Right lobe of liver (tissue), 6 donors: ENCODE data around the gene CD200R1. TPM values are rescaled to one million over a fixed set of nuclear protein-coding genes. Genes with fewer than 3 reads are reported as not detected.

Experiments
- ATAC-seq, 4 donors: fragments of 200-7000 bp; cut with Tn5 transposase; one replicate each; pipeline ENCODE4 v1.9.1; 2020; ENCODE audit warnings: mild to moderate bottlenecking in 4 of 4, moderate library complexity in 4 of 4
- DNase-seq, 3 donors: peaks; one replicate each; pipeline ENCODE4 v3.0.0-alpha.2; 2020
- H3K27ac ChIP-seq, 3 donors: fragments of 200-600 bp; one replicate each; pipeline ENCODE4 v1.8.0; 2022
- H3K27me3 ChIP-seq, 2 donors: fragments of 200-600 bp; one replicate each; pipeline ENCODE4 v1.8.0; 2022
- H3K36me3 ChIP-seq, 4 donors: fragments of 200-600 bp; sonication (generic) in 1 of 4; one replicate each; pipeline versions ENCODE4 v1.5.1 to v1.8.0; 2017 to 2022; ENCODE audit warnings: control low read depth in 1 of 4
- H3K4me1 ChIP-seq, 4 donors: fragments of 200-600 bp; sonication (generic) in 1 of 4; one replicate each; pipeline versions ENCODE4 v1.5.1 to v1.8.0; 2017 to 2022; ENCODE audit warnings: control low read depth in 1 of 4
- H3K4me3 ChIP-seq, 3 donors: fragments of 200-600 bp; one replicate each; pipeline ENCODE4 v1.8.0; 2022
- H3K9me3 ChIP-seq, 4 donors: fragments of 200-600 bp; sonication (generic) in 1 of 4; one replicate each; pipeline versions ENCODE4 v1.5.1 to v1.8.0; 2017 to 2022; ENCODE audit warnings: control low read depth in 1 of 4
- POLR2A ChIP-seq: fragments of 450-650 bp; IDR thresholded peaks from one replicate; pipeline ENCODE4 v1.6.1; 2017; ENCODE audit warnings: antibody characterized with exemption, mild to moderate bottlenecking
- WGBS: methylation state at CpG from one replicate; pipeline ENCODE4 v1.1.6; 2018; ENCODE audit warnings: low coverage, low lambda C conversion rate; ENCODE audit not compliant: insufficient coverage; ENCODE audit errors: missing lambda C conversion rate; 5-methylcytosine and 5-hydroxymethylcytosine counted together
- intact Hi-C, 2 donors: fragments of 100-400 bp; cut with DNase I; formaldehyde crosslinking; loops; one replicate each; pipeline versions ENCODE4 v1.11.2 to v1.14.1; 2022
- total RNA-seq, 6 experiments: library from RNA; depleted of rRNA in 2 of 6; stranded (reverse); fragments of >200 nt in 2 of 6; fragmentation: NEBNext Ultra II Directional in 3 of 6; extraction: Animal tissue kit (Norgen Biotek cat#: 25700) in 3 of 6; gene quantifications; one replicate each; pipeline versions ENCODE4 v1.1.0 to v1.2.4, GENCODE V29; 2016 to 2023
- TF ChIP-seq, protein P1 (sequence below), 4 donors: fragments of 200-600 bp in 3 of 4; fragments of 450-650 bp in 1 of 4; IDR thresholded peaks; one replicate each; pipeline versions ENCODE4 v1.5.1 to v1.8.0; 2016 to 2022; ENCODE audit warnings: antibody characterized with exemption in 4 of 4, mild to moderate bottlenecking in 2 of 4
- donor health status: DM: no; HTN: yes; CAD: no.
- donor health status: DM: no; HTN: no; CAD: no.
- donor health status: DM: no; HTN: no; CAD: no.
- donor health status: DM: no; HTN: yes; CAD: no.
- donor health status: DM: no; HTN: yes; CAD: no.

CD200R1 gene
- total RNA-seq, 6 experiments from 2014 or later, result 0.44 to 1.4 (median 0.86) TPM

DNA sequence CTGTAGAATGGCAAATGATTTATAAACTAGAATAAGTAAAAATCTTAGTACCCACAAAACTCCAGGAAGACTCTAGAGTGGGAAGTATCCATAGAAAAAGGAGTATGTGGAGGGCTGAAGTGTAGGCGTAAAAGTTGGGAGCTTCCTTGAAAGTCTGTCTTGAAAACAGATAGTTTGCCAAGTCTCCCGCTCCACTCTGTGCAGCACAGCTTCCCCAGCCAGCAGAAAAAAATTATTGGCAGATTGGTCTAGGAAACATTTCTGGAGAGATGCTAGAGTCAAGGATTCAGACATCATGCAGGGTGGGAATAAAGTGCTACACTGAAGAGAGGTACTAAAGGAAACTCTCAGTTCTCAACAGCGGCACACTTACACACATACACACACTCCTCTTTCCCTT lies 74.8 kb downstream of the CD200R1 start:
- TF ChIP-seq, protein P1, sequence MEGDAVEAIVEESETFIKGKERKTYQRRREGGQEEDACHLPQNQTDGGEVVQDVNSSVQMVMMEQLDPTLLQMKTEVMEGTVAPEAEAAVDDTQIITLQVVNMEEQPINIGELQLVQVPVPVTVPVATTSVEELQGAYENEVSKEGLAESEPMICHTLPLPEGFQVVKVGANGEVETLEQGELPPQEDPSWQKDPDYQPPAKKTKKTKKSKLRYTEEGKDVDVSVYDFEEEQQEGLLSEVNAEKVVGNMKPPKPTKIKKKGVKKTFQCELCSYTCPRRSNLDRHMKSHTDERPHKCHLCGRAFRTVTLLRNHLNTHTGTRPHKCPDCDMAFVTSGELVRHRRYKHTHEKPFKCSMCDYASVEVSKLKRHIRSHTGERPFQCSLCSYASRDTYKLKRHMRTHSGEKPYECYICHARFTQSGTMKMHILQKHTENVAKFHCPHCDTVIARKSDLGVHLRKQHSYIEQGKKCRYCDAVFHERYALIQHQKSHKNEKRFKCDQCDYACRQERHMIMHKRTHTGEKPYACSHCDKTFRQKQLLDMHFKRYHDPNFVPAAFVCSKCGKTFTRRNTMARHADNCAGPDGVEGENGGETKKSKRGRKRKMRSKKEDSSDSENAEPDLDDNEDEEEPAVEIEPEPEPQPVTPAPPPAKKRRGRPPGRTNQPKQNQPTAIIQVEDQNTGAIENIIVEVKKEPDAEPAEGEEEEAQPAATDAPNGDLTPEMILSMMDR (IDR thresholded peaks at IDR 0.05), result no peak
- TF ChIP-seq POLR2A, result no peak
- 54% methylated on average over 2 of the region's 3 CpGs for WGBS
- H3K4me1 ChIP-seq, result no peaks in the 10 kb centered on the region
- intact Hi-C loops, result no loop called here
- no peak overlapping the region for H3K27ac ChIP-seq
- H3K4me3 ChIP-seq, result no peak overlapping the region
- no peaks in the 10 kb centered on the region for H3K36me3 ChIP-seq
- no peaks in the 10 kb centered on the region for H3K9me3 ChIP-seq
- DNase-seq (no peak), ATAC-seq (no peak)
- H3K27me3 ChIP-seq, result no peaks in the 10 kb centered on the region

DNA sequence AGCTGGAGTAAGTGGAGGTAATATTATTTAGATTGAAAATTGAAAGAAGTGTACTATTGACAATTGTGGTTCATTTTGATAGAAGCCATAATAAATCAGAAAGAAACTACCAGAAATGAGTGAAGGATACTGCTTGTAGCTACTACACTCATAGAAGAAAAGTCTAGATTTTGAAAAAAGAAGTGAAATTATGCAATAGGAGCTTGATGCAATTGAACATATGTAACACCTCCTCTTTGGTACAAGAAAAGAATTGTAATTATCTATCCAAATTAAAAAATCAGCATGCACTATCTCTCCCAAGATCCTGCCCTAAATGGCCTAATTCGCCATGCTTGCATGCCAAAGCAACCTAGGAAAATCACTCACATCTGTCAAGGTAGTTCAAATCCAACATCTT lies 77.1 kb downstream of the CD200R1 start:
- TF ChIP-seq, protein P1 (IDR thresholded peaks at IDR 0.05), result no peak
- no peak for TF ChIP-seq POLR2A
- Histone ChIP-seq H3K36me3 (no peaks in the 10 kb centered on the region), H3K9me3 (no peaks in the 10 kb centered on the region), H3K4me3 (no peak overlapping the region), H3K27me3 (no peaks in the 10 kb centered on the region), H3K27ac (no peak overlapping the region), H3K4me1 (no peaks in the 10 kb centered on the region)
- WGBS, result 50% methylated on average over 1 of the region's 1 CpG
- intact Hi-C loops, result no loop called here
- ATAC-seq (no peak), DNase-seq (no peak)

DNA sequence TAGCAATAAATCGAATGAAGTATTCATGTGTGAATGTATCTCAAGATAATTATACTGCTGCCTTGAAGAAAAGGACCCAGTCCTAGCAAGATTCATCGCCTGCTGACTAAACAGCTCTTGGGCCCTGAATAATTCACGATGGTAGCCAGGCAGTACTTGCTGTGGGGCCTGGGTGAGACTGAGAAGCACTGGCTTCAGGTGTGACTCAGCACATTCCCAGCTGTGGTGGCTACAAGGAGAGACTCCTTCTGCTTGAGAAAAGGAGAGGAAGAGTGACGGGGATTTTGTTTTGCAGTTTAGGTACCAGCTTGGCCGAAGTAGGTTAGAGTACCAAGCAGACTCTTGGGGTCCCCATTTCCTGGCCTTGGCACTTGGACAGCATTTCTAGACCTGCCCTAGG lies 80.6 kb downstream of the CD200R1 start:
- WGBS, result 67% methylated on average over 3 of the region's 5 CpGs
- ATAC-seq (no peak), DNase-seq (no peak)
- Histone ChIP-seq H3K27ac (no peak overlapping the region), H3K4me3 (no peak overlapping the region), H3K4me1 (no peaks in the 10 kb centered on the region), H3K9me3 (no peaks in the 10 kb centered on the region), H3K36me3 (no peaks in the 10 kb centered on the region), H3K27me3 (no peaks in the 10 kb centered on the region)
- intact Hi-C loops, result no loop called here
- TF ChIP-seq POLR2A, result no peak
- TF ChIP-seq, protein P1 (IDR thresholded peaks at IDR 0.05), result no peak

DNA sequence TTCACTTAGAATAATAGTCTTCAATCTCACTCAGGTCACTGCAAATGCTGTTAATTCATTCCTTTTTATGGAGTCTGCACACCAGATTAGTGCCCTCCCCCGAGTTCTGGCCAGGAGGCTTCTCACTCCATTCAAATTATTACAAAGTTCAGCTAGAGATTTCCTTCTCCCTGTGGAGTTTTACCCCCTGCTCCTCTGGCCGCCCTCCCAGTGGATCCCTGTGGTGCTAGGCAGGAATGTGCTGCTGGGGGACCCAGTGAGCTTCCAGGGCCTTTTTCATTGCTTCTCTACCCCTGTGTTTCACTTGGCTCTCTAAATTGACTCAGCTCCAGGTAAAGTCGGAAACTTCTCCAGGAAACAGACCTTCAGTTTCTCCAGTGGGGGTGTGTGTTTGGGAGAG lies 85.5 kb downstream of the CD200R1 start:
- ATAC-seq (no peak), DNase-seq (no peak)
- Histone ChIP-seq H3K9me3 (no peaks in the 10 kb centered on the region), H3K4me3 (no peak overlapping the region), H3K27ac (no peak overlapping the region), H3K4me1 (no peaks in the 10 kb centered on the region), H3K27me3 (no peaks in the 10 kb centered on the region), H3K36me3 (no peaks in the 10 kb centered on the region)
- intact Hi-C loops, result no loop called here
- TF ChIP-seq POLR2A, result no peak
- TF ChIP-seq, protein P1 (IDR thresholded peaks at IDR 0.05), result no peak
- 46% methylated on average over 3 of the region's 3 CpGs for WGBS
